Left lobe of liver (tissue), 2 donors: ENCODE measurements around the gene FCN1. TPM values are rescaled to one million over a fixed set of nuclear protein-coding genes. Genes with fewer than 3 reads are reported as not detected.

Experiments
- ATAC-seq: fragments of 200-7000 bp; cut with Tn5 transposase; one replicate; pipeline ENCODE4 v1.9.1; 2020; ENCODE audit warnings: mild to moderate bottlenecking, moderate library complexity
- DNase-seq: peaks from one replicate; pipeline ENCODE4 v3.0.0-alpha.2; 2020; ENCODE audit warnings: low spot score
- total RNA-seq: library from RNA; stranded (reverse); gene quantifications from one replicate; pipeline ENCODE4 v1.2.1, GENCODE V29; 2021
- donor health status: DM: no; HTN: no; CAD: no; lungs with moderate emphysema.
- donor health status: DM: no; HTN: yes; CAD: no.

Gene FCN1
- total RNA-seq, 1 donor from 2014 or later, result 0.93 TPM

GRCh38 chr9:134894136-134894860, 23.4 kb downstream of the FCN1 start:
- DNase-seq (peak; percentile 18), ATAC-seq (no peak)

- peak; percentile 18 for DNase-seq
- ATAC-seq, result no peak
Measured at GRCh38 chr9:134892820-134893420, 24.8 kb downstream of the FCN1 start.

GRCh38 chr9:134892221-134892620, 25.5 kb downstream of the FCN1 start:
- ATAC-seq (no peak), DNase-seq (peak; percentile 35)

- DNase-seq, result peak; percentile 43
Measured at GRCh38 chr9:134891713-134892112, 26.0 kb downstream of the FCN1 start.

GRCh38 chr9:134891053-134891452, 26.7 kb downstream of the FCN1 start:
- peak; percentile 39 for DNase-seq
- peak; percentile 14 for ATAC-seq

More at GRCh38 chr9:134891713-134892112, 26.0 kb downstream of the FCN1 start:
- ATAC-seq, result peak; percentile 26

- DNase-seq, result no peak
Measured at GRCh38 chr9:134890155-134890495, 27.6 kb downstream of the FCN1 start.

GRCh38 chr9:134889386-134890154, 28.1 kb downstream of the FCN1 start:
- DNase-seq, result peak; percentile 45
- peak; percentile 13 for ATAC-seq

More at GRCh38 chr9:134890155-134890495, 27.6 kb downstream of the FCN1 start:
- ATAC-seq, result peak; percentile 5

- DNase-seq (peak; percentile 39), ATAC-seq (no peak)
Measured at GRCh38 chr9:134888603-134889190, 29.0 kb downstream of the FCN1 start.

- DNase-seq (peak; percentile 42), ATAC-seq (no peak)
Measured at GRCh38 chr9:134887686-134888602, 29.8 kb downstream of the FCN1 start.

- ATAC-seq (no peak), DNase-seq (peak; percentile 18)
Measured at GRCh38 chr9:134887219-134887618, 30.5 kb downstream of the FCN1 start.

GRCh38 chr9:134886413-134886913, 31.2 kb downstream of the FCN1 start:
- DNase-seq, result peak; percentile 30
- no peak for ATAC-seq

- DNase-seq (no peak), ATAC-seq (no peak)
Measured at GRCh38 chr9:134885679-134886412, 31.9 kb downstream of the FCN1 start.

GRCh38 chr9:134885001-134885678, 32.6 kb downstream of the FCN1 start:
- ATAC-seq (no peak), DNase-seq (no peak)

- DNase-seq (no peak), ATAC-seq (no peak)
Measured at GRCh38 chr9:134884492-134884891, 33.2 kb downstream of the FCN1 start.

GRCh38 chr9:134883040-134883782, 34.5 kb downstream of the FCN1 start:
- ATAC-seq, result no peak
- no peak for DNase-seq

- no peak for DNase-seq
- ATAC-seq, result no peak
Measured at GRCh38 chr9:134882204-134882785, 35.4 kb downstream of the FCN1 start.

- DNase-seq, result peak; percentile 36
- ATAC-seq, result no peak
Measured at GRCh38 chr9:134881313-134881670, 36.4 kb downstream of the FCN1 start.
